ENCODE measurements around the gene UBL3. TPM values are rescaled to one million over a fixed set of nuclear protein-coding genes. Genes with fewer than 3 reads are reported as not detected.

The UBL3 gene
- total RNA-seq, 4 donors from 2014 or later = 23.4 to 35.0 (median 33.3) TPM

DNA sequence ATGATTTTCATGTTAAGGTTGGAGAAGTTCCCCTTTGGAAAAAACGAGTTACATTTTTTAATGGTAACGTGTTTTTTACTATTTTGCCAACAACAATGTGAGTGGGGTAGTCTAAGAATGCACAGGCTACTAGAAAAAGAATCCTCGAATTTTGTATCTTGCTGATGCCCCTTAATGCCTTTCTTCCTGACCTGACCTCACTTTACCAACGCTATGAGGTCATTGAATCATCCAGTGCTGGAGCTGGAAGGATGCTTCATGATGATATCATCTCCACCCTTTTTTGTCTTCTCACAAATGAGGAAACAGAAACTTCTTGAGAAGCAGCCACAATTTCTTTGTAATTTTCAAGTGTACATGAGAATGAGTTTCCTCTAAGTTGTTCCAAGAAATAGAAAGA, 8.2 kb upstream of the UBL3 start:
- 58% methylated on average over 4 of the region's 4 CpGs for WGBS, 2 donors
- TF ChIP-seq POLR2A (IDR thresholded peaks at IDR 0.05) = no peak
- TF ChIP-seq, protein P1, sequence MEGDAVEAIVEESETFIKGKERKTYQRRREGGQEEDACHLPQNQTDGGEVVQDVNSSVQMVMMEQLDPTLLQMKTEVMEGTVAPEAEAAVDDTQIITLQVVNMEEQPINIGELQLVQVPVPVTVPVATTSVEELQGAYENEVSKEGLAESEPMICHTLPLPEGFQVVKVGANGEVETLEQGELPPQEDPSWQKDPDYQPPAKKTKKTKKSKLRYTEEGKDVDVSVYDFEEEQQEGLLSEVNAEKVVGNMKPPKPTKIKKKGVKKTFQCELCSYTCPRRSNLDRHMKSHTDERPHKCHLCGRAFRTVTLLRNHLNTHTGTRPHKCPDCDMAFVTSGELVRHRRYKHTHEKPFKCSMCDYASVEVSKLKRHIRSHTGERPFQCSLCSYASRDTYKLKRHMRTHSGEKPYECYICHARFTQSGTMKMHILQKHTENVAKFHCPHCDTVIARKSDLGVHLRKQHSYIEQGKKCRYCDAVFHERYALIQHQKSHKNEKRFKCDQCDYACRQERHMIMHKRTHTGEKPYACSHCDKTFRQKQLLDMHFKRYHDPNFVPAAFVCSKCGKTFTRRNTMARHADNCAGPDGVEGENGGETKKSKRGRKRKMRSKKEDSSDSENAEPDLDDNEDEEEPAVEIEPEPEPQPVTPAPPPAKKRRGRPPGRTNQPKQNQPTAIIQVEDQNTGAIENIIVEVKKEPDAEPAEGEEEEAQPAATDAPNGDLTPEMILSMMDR (IDR thresholded peaks at IDR 0.05) = no peak
- no peak for TF ChIP-seq EP300 (IDR thresholded peaks at IDR 0.05)

GRCh38 chr13:29858231-29858630, 7.8 kb upstream of the UBL3 start:
- peaks cover 0 to 1% (median 0%) of the 10 kb centered on the region in 4 donors for H3K4me1 ChIP-seq
- H3K9me3 ChIP-seq = no peaks in the 10 kb centered on the region
- H3K36me3 ChIP-seq = no peaks in the 10 kb centered on the region
- no peak for TF ChIP-seq EP300 (IDR thresholded peaks at IDR 0.05)
- no peak for TF ChIP-seq POLR2A (IDR thresholded peaks at IDR 0.05)
- TF ChIP-seq, protein P1 (IDR thresholded peaks at IDR 0.05) = no peak
- H3K27ac ChIP-seq = no peak overlapping the region
- no peaks in the 10 kb centered on the region for H3K27me3 ChIP-seq
- DNase-seq (ENCODE audit: low spot score in 2 of 2) = no peak
- 44 to 50% methylated on average over 1 of the region's 1 CpG for WGBS, 2 donors
- H3K4me3 ChIP-seq = no peak overlapping the region

More for the DNA sequence above, 8.2 kb upstream of the UBL3 start:
- Histone ChIP-seq H3K27me3 (no peaks in the 10 kb centered on the region), H3K4me3 (no peak overlapping the region), H3K36me3 (no peaks in the 10 kb centered on the region), H3K4me1 (no peaks in the 10 kb centered on the region), H3K27ac (no peak overlapping the region), H3K9me3 (no peaks in the 10 kb centered on the region)
- no peak for DNase-seq (ENCODE audit: low spot score in 2 of 2)

DNA sequence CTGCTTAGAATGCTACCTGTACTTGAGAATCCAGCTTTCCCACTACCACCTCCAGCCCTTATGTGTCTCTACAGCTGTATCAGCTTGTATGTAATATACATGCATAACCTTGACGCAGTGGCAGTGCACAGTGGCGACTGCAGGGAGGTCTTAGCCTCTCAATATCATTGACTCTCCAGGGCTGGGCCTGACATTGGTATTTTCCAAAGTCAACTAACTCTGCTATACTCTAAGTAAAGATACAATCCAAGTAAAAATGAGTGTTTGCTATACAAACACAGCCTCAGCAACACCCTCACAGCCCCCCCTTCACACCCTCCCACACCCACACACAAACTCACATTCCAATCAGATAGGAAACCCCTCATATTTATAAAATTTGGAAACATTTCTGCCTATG, 6.7 kb upstream of the UBL3 start:
- Histone ChIP-seq H3K4me1 (peaks cover 0 to 13% (median 0%) of the 10 kb centered on the region in 4 donors), H3K27ac (no peak overlapping the region), H3K36me3 (no peaks in the 10 kb centered on the region), H3K9me3 (no peaks in the 10 kb centered on the region), H3K27me3 (no peaks in the 10 kb centered on the region), H3K4me3 (no peak overlapping the region)
- DNase-seq (ENCODE audit: low spot score in 2 of 2) = no peak
- 96 to 100% methylated on average over 2 of the region's 2 CpGs for WGBS, 2 donors
- TF ChIP-seq EP300 (IDR thresholded peaks at IDR 0.05) (no peak), POLR2A (IDR thresholded peaks at IDR 0.05) (no peak)
- TF ChIP-seq, protein P1 (IDR thresholded peaks at IDR 0.05) = no peak

DNA sequence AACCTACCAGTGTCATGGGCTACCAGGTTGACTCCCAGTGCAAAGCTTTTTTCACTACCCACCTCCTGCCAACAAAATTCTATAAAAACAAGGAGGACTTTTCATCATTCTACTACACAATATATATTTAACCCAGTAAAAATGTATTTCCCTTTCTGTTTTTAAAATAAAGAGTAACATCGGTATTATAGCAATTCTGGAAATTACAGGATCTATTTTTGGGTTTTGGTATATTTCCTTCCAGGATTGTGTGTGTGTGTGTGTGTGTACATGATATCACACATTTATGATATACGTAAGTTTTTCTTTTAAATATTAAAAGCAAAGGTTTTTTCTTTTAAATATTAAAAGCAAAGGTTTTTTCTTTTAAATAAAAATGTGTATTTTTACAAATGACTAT, 6.0 kb upstream of the UBL3 start:
- TF ChIP-seq, protein P1 (IDR thresholded peaks at IDR 0.05) = no peak
- TF ChIP-seq EP300 (IDR thresholded peaks at IDR 0.05) = no peak
- TF ChIP-seq POLR2A (IDR thresholded peaks at IDR 0.05) = no peak

DNA sequence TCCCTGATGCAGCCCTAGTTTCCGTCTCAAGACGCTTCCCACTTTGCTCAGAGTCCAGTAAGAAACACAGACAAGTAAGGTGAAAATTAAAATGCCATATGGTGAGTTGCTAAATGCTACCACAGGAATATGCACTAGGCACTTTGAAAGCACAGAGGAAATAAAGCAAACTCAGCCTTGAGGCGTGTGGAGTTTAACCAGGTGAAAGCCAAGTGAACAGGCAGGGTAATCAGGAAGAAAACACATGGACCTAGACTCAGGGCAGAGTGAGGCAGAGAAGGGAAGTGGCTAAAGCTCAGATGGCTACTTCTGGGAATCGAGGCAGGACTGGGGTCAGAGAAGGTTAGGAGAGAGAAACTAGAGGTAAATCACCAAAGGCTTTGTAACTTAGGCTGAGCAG, 5.4 kb upstream of the UBL3 start:
- no peak for TF ChIP-seq EP300 (IDR thresholded peaks at IDR 0.05)
- TF ChIP-seq, protein P1 (IDR thresholded peaks at IDR 0.05) = no peak
- no peak for TF ChIP-seq POLR2A (IDR thresholded peaks at IDR 0.05)
- 59 to 67% methylated on average over 4 of the region's 4 CpGs for WGBS, 2 donors
- H3K4me1 ChIP-seq = peaks cover 0 to 18% (median 0%) of the 10 kb centered on the region in 4 donors
- no peaks in the 10 kb centered on the region for H3K27me3 ChIP-seq
- H3K36me3 ChIP-seq = no peaks in the 10 kb centered on the region
- no peak overlapping the region for H3K4me3 ChIP-seq
- no peak overlapping the region for H3K27ac ChIP-seq
- DNase-seq (ENCODE audit: low spot score in 2 of 2) = no peak
- H3K9me3 ChIP-seq = no peaks in the 10 kb centered on the region

More for the DNA sequence above, 6.0 kb upstream of the UBL3 start:
- H3K36me3 ChIP-seq = no peaks in the 10 kb centered on the region
- no peak overlapping the region for H3K27ac ChIP-seq
- no peaks in the 10 kb centered on the region for H3K9me3 ChIP-seq
- DNase-seq (ENCODE audit: low spot score in 2 of 2) = no peak
- 69 to 72% methylated on average over 2 of the region's 2 CpGs for WGBS, 2 donors
- H3K27me3 ChIP-seq = no peaks in the 10 kb centered on the region
- H3K4me3 ChIP-seq = no peak overlapping the region
- peaks cover 0 to 14% (median 0%) of the 10 kb centered on the region in 4 donors for H3K4me1 ChIP-seq

All from tibial nerve (tissue), 4 donors.